GM12878 (cell line): ENCODE results near the gene CREB3L1. TPM values are rescaled to one million over a fixed set of nuclear protein-coding genes. Genes with fewer than 3 reads are reported as not detected.

Source experiments
- ATAC-seq: fragments of 200-7000 bp; cut with Tn5 transposase; 3 replicates; pipeline ENCODE4 v1.9.1; 2020; ENCODE audit warnings: mild to moderate bottlenecking, moderate library complexity
- BruUV-seq: library from RNA; stranded (reverse); fragments of 400-500 nt; replicated peaks from 2 replicates; lab custom pipeline; 2021; lab: Mats Ljungman, UMichigan
- CTCF ChIA-PET: fragments of 300-600 bp; sonication (Branson Sonifier 250); formaldehyde crosslinking; extraction: SDS; loops from one replicate; lab custom pipeline; 2021; ENCODE audit warnings: inconsistent platforms; lab: Yijun Ruan, JAX
- POLR2A ChIA-PET: fragments of 350-600 bp; formaldehyde crosslinking; extraction: SDS; loops from one replicate; lab custom pipeline; 2021; ENCODE audit warnings: inconsistent platforms; lab: Charles Lee
- RAD21 ChIA-PET: fragments of 300-600 bp; sonication (Branson Sonifier 250); formaldehyde crosslinking; loops from one replicate; lab custom pipeline; 2023; ENCODE audit warnings: antibody characterized with exemption; ENCODE audit not compliant: unreplicated experiment; lab: Charles Lee
- SMC1A ChIA-PET: fragments of 300-600 bp; sonication (Branson Sonifier 250); formaldehyde crosslinking; loops from one replicate; lab custom pipeline; 2023; ENCODE audit not compliant: unreplicated experiment, uncharacterized antibody; lab: Charles Lee
- DNase-seq: peaks from one replicate; pipeline ENCODE4 v3.0.0-alpha.2; 2011; ENCODE audit warnings: low read depth, low spot score
- FAIRE-seq: peaks from 3 replicates; lab custom pipeline; 2011; peaks lifted over from hg19 to GRCh38; lab: Jason Lieb, UNC
- H2AFZ ChIP-seq: 2 replicates; pipeline ENCODE4 v1.6.0; 2011; ENCODE audit warnings: low read depth, low read length, control low read depth; ENCODE audit not compliant: control insufficient read depth
- H3K27ac ChIP-seq: 2 replicates; pipeline ENCODE4 v1.5.1; 2011; ENCODE audit warnings: control low read depth; ENCODE audit not compliant: control insufficient read depth, insufficient read depth
- H3K27me3 ChIP-seq, 2 experiments: replicated peaks in 1 of 2; 2 replicates each; pipeline versions ENCODE4 v1.6.0 to v1.6.1; 2011; ENCODE audit warnings: low read length in 1 of 2; ENCODE audit not compliant: control insufficient read depth in 2 of 2, insufficient read depth in 2 of 2
- H3K36me3 ChIP-seq, 2 experiments: 2 replicates each; pipeline ENCODE4 v1.5.1; 2011; ENCODE audit warnings: low read length in 1 of 2; ENCODE audit not compliant: control insufficient read depth in 2 of 2, insufficient read depth in 2 of 2
- H3K4me1 ChIP-seq: 2 replicates; pipeline ENCODE4 v1.6.1; 2011; ENCODE audit warnings: mild to moderate bottlenecking, low read length, moderate library complexity, mixed read lengths; ENCODE audit not compliant: control insufficient read depth, insufficient read depth
- H3K4me2 ChIP-seq: 2 replicates; pipeline ENCODE4 v1.6.0; 2011; ENCODE audit warnings: control low read depth; ENCODE audit not compliant: control insufficient read depth, insufficient read depth
- H3K4me3 ChIP-seq: fragments of 200-600 bp; sonication (generic); 2 replicates; pipeline ENCODE4 v1.5.1; 2016
- H3K79me2 ChIP-seq: 2 replicates; pipeline ENCODE4 v1.6.0; 2011; ENCODE audit warnings: low read length; ENCODE audit not compliant: control insufficient read depth, insufficient read depth
- H3K9ac ChIP-seq: 2 replicates; pipeline ENCODE4 v1.8.0; 2011; ENCODE audit warnings: low read length, control low read depth, mixed read lengths; ENCODE audit not compliant: control insufficient read depth, insufficient read depth
- H3K9me3 ChIP-seq: replicated peaks from 3 replicates; pipeline ENCODE4 v1.5.1; 2011; ENCODE audit warnings: mild to moderate bottlenecking, low read length; ENCODE audit not compliant: control insufficient read depth, insufficient read depth
- H4K20me1 ChIP-seq: 2 replicates; pipeline ENCODE4 v1.6.0; 2011; ENCODE audit not compliant: control insufficient read depth, insufficient read depth
- CHD4 ChIP-seq: fragments of 200-600 bp; sonication (generic); IDR thresholded peaks from 2 replicates; pipeline ENCODE4 v1.6.1; 2016; ENCODE audit warnings: mild to moderate bottlenecking
- CREB1 ChIP-seq: IDR thresholded peaks from 2 replicates; pipeline ENCODE4 v1.6.1; 2012; ENCODE audit warnings: low read depth, mild to moderate bottlenecking, inconsistent platforms
- CTCF ChIP-seq, 3 experiments: IDR thresholded peaks in 2 of 3; conservative IDR thresholded peaks in 1 of 3; 2 replicates each; pipeline ENCODE4 v1.5.1; 2011; ENCODE audit warnings: low read depth in 3 of 3, low read length in 3 of 3, mild to moderate bottlenecking in 3 of 3, control low read depth in 2 of 3, moderate library complexity in 2 of 3, inconsistent platforms in 1 of 3, mixed read lengths in 1 of 3; ENCODE audit not compliant: control insufficient read depth in 2 of 3, insufficient read depth in 1 of 3; ENCODE audit errors: extremely low read depth in 1 of 3
- CUX1 ChIP-seq: IDR thresholded peaks from 2 replicates; pipeline ENCODE4 v1.6.1; 2012; ENCODE audit warnings: improper control_type of control experiment, low read depth, low read length; ENCODE audit not compliant: insufficient replicate concordance
- DPF2 ChIP-seq: fragments of 450-650 bp; IDR thresholded peaks from 2 replicates; pipeline ENCODE4 v1.6.1; 2017; ENCODE audit warnings: mild to moderate bottlenecking
- EGR1 ChIP-seq, 2 experiments: IDR thresholded peaks; 1 replicate in 1 of 2; 2 replicates in 1 of 2; pipeline ENCODE4 v1.6.1; 2011 to 2012; ENCODE audit warnings: low read depth in 2 of 2, low read length in 2 of 2, borderline replicate concordance in 1 of 2, mild to moderate bottlenecking in 1 of 2, moderate library complexity in 1 of 2
- HDAC6 ChIP-seq: fragments of 200-600 bp; sonication (generic); IDR thresholded peaks from one replicate; pipeline ENCODE4 v1.8.0; 2017; ENCODE audit warnings: antibody characterized with exemption; ENCODE audit not compliant: unreplicated experiment
- IKZF1 ChIP-seq: fragments of 450-650 bp; conservative IDR thresholded peaks from 2 replicates; pipeline ENCODE4 v1.6.1; 2017; ENCODE audit warnings: antibody characterized with exemption, mild to moderate bottlenecking
- NFXL1 ChIP-seq: fragments of 450-650 bp; IDR thresholded peaks from 2 replicates; pipeline ENCODE4 v1.6.1; 2017; ENCODE audit warnings: antibody characterized with exemption, mild to moderate bottlenecking, borderline replicate concordance
- NFYB ChIP-seq: IDR thresholded peaks from 2 replicates; pipeline ENCODE4 v1.6.1; 2011; ENCODE audit warnings: low read depth, mild to moderate bottlenecking, low read length, improper control_type of control experiment, moderate library complexity; ENCODE audit not compliant: insufficient read depth
- RAD21 ChIP-seq: IDR thresholded peaks from 2 replicates; pipeline ENCODE4 v1.6.1; 2011; ENCODE audit warnings: mild to moderate bottlenecking, low read depth, low read length, moderate library complexity; ENCODE audit not compliant: insufficient read depth
- RAD51 ChIP-seq: fragments of 450-650 bp; IDR thresholded peaks from 2 replicates; pipeline ENCODE4 v1.6.1; 2016; ENCODE audit warnings: moderate library complexity, mild to moderate bottlenecking, inconsistent platforms
- SIN3A ChIP-seq: IDR thresholded peaks from 2 replicates; pipeline ENCODE4 v1.6.1; 2012; ENCODE audit warnings: low read depth, low read length, improper control_type of control experiment
- SMC3 ChIP-seq: IDR thresholded peaks from 2 replicates; pipeline ENCODE4 v1.6.1; 2011; ENCODE audit warnings: low read length, improper control_type of control experiment, borderline replicate concordance
- WGBS: methylation state at CpG from one replicate; pipeline ENCODE4 v1.1.6; 2016; ENCODE audit warnings: low lambda C conversion rate; ENCODE audit not compliant: insufficient replicate concordance, insufficient coverage; ENCODE audit errors: missing lambda C conversion rate; 5-methylcytosine and 5-hydroxymethylcytosine counted together
- in situ Hi-C: fragments of 300-500 bp; cut with MboI; formaldehyde crosslinking; loops from 9 replicates; pipeline ENCODE4 v1.14.3; 2018; ENCODE audit warnings: mixed read lengths
- intact Hi-C: fragments of 100-400 bp; cut with micrococcal nuclease; formaldehyde crosslinking; loops from one replicate; pipeline ENCODE4 v1.14.2; 2022; ENCODE audit not compliant: unreplicated experiment
- polyA plus RNA-seq, 11 experiments: library from polyadenylated mRNA; depleted of rRNA in 4 of 11; unstranded in 6 of 11; stranded (reverse) in 5 of 11; fragments of >200 nt; fragmentation: Nextera tagmentation in 4 of 11; fragmentation: Illumina TruSeq in 1 of 11; extraction: Ambion mirVana in 4 of 11; extraction: Trizol in 1 of 11; gene quantifications; 1 replicate in 1 of 11; 2 replicates in 10 of 11; pipeline versions ENCODE4 v1.2.1 to v1.2.3, GENCODE V29; 2011 to 2016; ENCODE audit warnings: inconsistent platforms in 2 of 11, missing spikeins in 2 of 11, low read depth in 1 of 11
- total RNA-seq, 4 experiments: library from RNA; depleted of rRNA in 3 of 4; stranded (reverse); fragments of >200 nt in 3 of 4; fragmentation: Illumina TruSeq in 1 of 4; extraction: Trizol in 1 of 4; gene quantifications; 2 replicates each; pipeline versions ENCODE4 v1.2.1 to v1.2.3, GENCODE V29; 2013 to 2021

CREB3L1 gene
- total and polyA plus RNA-seq, 10 of the 15 experiments (the other 5 are each of a cell fraction or from before 2014, with no cell fraction given), result 0.03 to 1.4 (median 0.22) TPM

- TF ChIP-seq RAD51 (no peak), IKZF1 (peak; percentile 51), CTCF (IDR thresholded peaks at IDR 0.05 in 2 of 3, conservative IDR thresholded peaks at IDR 0.05 in 1 of 3; ENCODE audit: control insufficient read depth in 2 of 3, extremely low read depth in 1 of 3, insufficient read depth in 1 of 3, low read depth in 3 of 3, low read length in 3 of 3) (peak; percentile 95 to 96 (median 95)), NFXL1 (no peak), EGR1 (IDR thresholded peaks at IDR 0.05; ENCODE audit: borderline replicate concordance in 1 of 2, low read depth in 2 of 2, low read length in 2 of 2) (peak; percentile 11 to 77), RAD21 (peak; percentile 86), SMC3 (peak; percentile 88)
- TF ChIP-seq, all 136 proteins: peak for 12
Measured at GRCh38 chr11:46238967-46239800, 38.3 kb upstream of the CREB3L1 start (continued).

GRCh38 chr11:46239801-46240061 lies 37.7 kb upstream of the CREB3L1 start:
- Histone ChIP-seq H3K4me3 (no peak overlapping the region), H3K36me3 (no peaks in the 10 kb centered on the region), H3K4me1 (peaks cover 12% of the 10 kb centered on the region), H3K4me2 (no peak overlapping the region), H3K27ac (no peak overlapping the region), H3K9ac (no peak overlapping the region), H3K9me3 (0 out of 3 replicates have a peak, but pooled peaks cover 2% of the 10 kb centered on the region), H2AFZ (no peak overlapping the region), H3K27me3 (peaks cover 0 to 5% of the 10 kb centered on the region in 2 experiments; a peak in 1 of 4 replicates), H4K20me1 (no peaks in the 10 kb centered on the region), H3K79me2 (no peaks in the 10 kb centered on the region)
- in situ Hi-C loops, result loop anchor here (5.0 kb wide), 1 partner anchor 73 kb away; no protein-coding TSS in a partner anchor
- RAD21 ChIA-PET, result interaction anchor here (0.7 to 16.5 kb wide), 7 partner anchors 27 to 250 kb away, joined by 3 to 316 read pairs (median 3); no protein-coding TSS in a partner anchor
- TF ChIP-seq CHD4, result no peak
- TF ChIP-seq DPF2, result no peak
- no peak for TF ChIP-seq SIN3A
- TF ChIP-seq HDAC6, result no peak
- no peak for TF ChIP-seq CUX1
- TF ChIP-seq NFYB, result no peak
- no peak for TF ChIP-seq CREB1
- BruUV-seq, result no TSS peak
- SMC1A ChIA-PET, result interaction anchor here (0.7 to 7.7 kb wide), 13 partner anchors 11 to 107 kb away, joined by 3 to 120 read pairs (median 5); partner anchors contain the start of gene CREB3L1
- POLR2A ChIA-PET, result interaction anchor here (1.2 kb wide), 1 partner anchor 69 kb away, joined by 5 read pairs; no protein-coding TSS in a partner anchor
- CTCF ChIA-PET, result interaction anchor here (0.6 to 17.5 kb wide), 27 partner anchors 9 to 322 kb away, joined by 3 to 626 read pairs (median 4); partner anchors contain the start of gene DGKZ
- 31% methylated on average over 4 of the region's 4 CpGs for WGBS
- DNase-seq, result no peak
- no peak for FAIRE-seq
- intact Hi-C loops, result loop anchor here (1.0 to 10.0 kb wide), 5 partner anchors 69 to 295 kb away; no protein-coding TSS in a partner anchor
- no peak for ATAC-seq
